Uterus (tissue), 4 donors: ENCODE data around the gene PCDHA10. TPM values are rescaled to one million over a fixed set of nuclear protein-coding genes. Genes with fewer than 3 reads are reported as not detected.
"Not testable (repeated sequence)": the region's sequence is repeated elsewhere in the genome, so short reads cannot be mapped to it uniquely, and the experiment has no call there.

Experiments
- DNase-seq, 2 donors: peaks; one replicate each; pipeline ENCODE4 v3.0.0-alpha.2; 2019 to 2020
- H3K27ac ChIP-seq, 2 donors: fragments of 200-600 bp; sonication (generic); 1 replicate in 1 of 2; 2 replicates in 1 of 2; pipeline ENCODE4 v1.5.1; 2016 to 2018
- H3K27me3 ChIP-seq, 2 donors: fragments of 200-600 bp; sonication (generic); one replicate each; pipeline ENCODE4 v1.5.1; 2018 to 2019; ENCODE audit warnings: control low read depth in 1 of 2
- H3K36me3 ChIP-seq, 2 donors: fragments of 200-600 bp; sonication (generic); one replicate each; pipeline ENCODE4 v1.5.1; 2019; ENCODE audit warnings: control low read depth in 1 of 2
- H3K4me1 ChIP-seq, 2 donors: fragments of 200-600 bp; sonication (generic); one replicate each; pipeline ENCODE4 v1.5.1; 2018 to 2019; ENCODE audit warnings: control low read depth in 1 of 2
- H3K4me3 ChIP-seq, 2 donors: fragments of 200-600 bp; sonication (generic); 1 replicate in 1 of 2; 2 replicates in 1 of 2; pipeline ENCODE4 v1.5.1; 2018 to 2019; ENCODE audit warnings: mild to moderate bottlenecking in 1 of 2
- H3K9me3 ChIP-seq, 2 donors: fragments of 200-600 bp; sonication (generic); one replicate each; pipeline ENCODE4 v1.5.1; 2019; ENCODE audit warnings: control low read depth in 1 of 2
- CTCF ChIP-seq, 4 experiments: fragments of 200-600 bp in 2 of 4; fragments of 450-650 bp in 2 of 4; sonication (generic) in 2 of 4; IDR thresholded peaks; one replicate each; pipeline ENCODE4 v1.5.1; 2016 to 2019; ENCODE audit warnings: antibody characterized with exemption in 4 of 4, mild to moderate bottlenecking in 2 of 4, moderate library complexity in 1 of 4
- POLR2A ChIP-seq, 2 donors: fragments of 450-650 bp; IDR thresholded peaks; one replicate each; pipeline ENCODE4 v1.6.1; 2016; ENCODE audit warnings: antibody characterized with exemption in 2 of 2, mild to moderate bottlenecking in 1 of 2, moderate library complexity in 1 of 2
- intact Hi-C: fragments of 100-400 bp; cut with DNase I; formaldehyde crosslinking; loops from one replicate; pipeline ENCODE4 v1.15.1; 2023; ENCODE audit warnings: low total_unique reads
- total RNA-seq, 4 donors: library from RNA; depleted of rRNA in 3 of 4; stranded (reverse); fragments of >200 nt in 3 of 4; gene quantifications; one replicate each; pipeline versions ENCODE4 v1.1.0 to v1.2.4, GENCODE V29; 2014 to 2023
- donor health status: DM: yes; HTN: yes; CAD: no.

PCDHA10 gene
- total RNA-seq, 4 donors from 2014 or later = under 0.01 to 3.1 (median 1.6) TPM

- TF ChIP-seq CTCF (IDR thresholded peaks at IDR 0.05) (no peak), POLR2A (IDR thresholded peaks at IDR 0.05) (no peak)
- Histone ChIP-seq H3K36me3 (no peaks in the 10 kb centered on the region), H3K4me1 (no peaks in the 10 kb centered on the region), H3K4me3 (no peak overlapping the region), H3K9me3 (no peaks in the 10 kb centered on the region), H3K27ac (no peak overlapping the region), H3K27me3 (no peaks in the 10 kb centered on the region)
- intact Hi-C loops = no loop called here
- DNase-seq = no peak
These were observed 13.8 kb downstream of the PCDHA10 start for GRCh38 chr5:140869555-140869886.

- no peaks in the 10 kb centered on the region for H3K9me3 ChIP-seq
- H3K36me3 ChIP-seq = no peaks in the 10 kb centered on the region
- intact Hi-C loops = no loop called here
- no peaks in the 10 kb centered on the region for H3K27me3 ChIP-seq
- DNase-seq = no peak
- no peak overlapping the region for H3K4me3 ChIP-seq
- no peak for TF ChIP-seq POLR2A (IDR thresholded peaks at IDR 0.05)
- no peak overlapping the region for H3K27ac ChIP-seq
- no peaks in the 10 kb centered on the region for H3K4me1 ChIP-seq
These were observed 14.8 kb downstream of the PCDHA10 start for GRCh38 chr5:140870221-140871201.

- H3K27me3 ChIP-seq = no peaks in the 10 kb centered on the region
- no peak for DNase-seq
- TF ChIP-seq POLR2A (IDR thresholded peaks at IDR 0.05) (no peak), CTCF (IDR thresholded peaks at IDR 0.05) (no peak)
- H3K4me1 ChIP-seq = no peaks in the 10 kb centered on the region
- H3K9me3 ChIP-seq = peaks cover 0 to 8% of the 10 kb centered on the region in 2 donors
- no peaks in the 10 kb centered on the region for H3K36me3 ChIP-seq
- H3K4me3 ChIP-seq = no peak within 1 kb of the TSS
- no peak within 1 kb of the TSS for H3K27ac ChIP-seq
- intact Hi-C loops = no loop called here
These were observed 19.7 kb downstream of the PCDHA10 start, which contains the start of gene PCDHA12 for GRCh38 chr5:140875085-140876065. Gene PCDHA12 (plus strand): TSS chr5:140875308. CDS start chr5:140875473, 165 bp downstream.

GRCh38 chr5:140876541-140877261 is 21.0 kb downstream of the PCDHA10 start:
- H3K27ac ChIP-seq, H3K4me3 ChIP-seq, H3K9me3 ChIP-seq, intact Hi-C loops, DNase-seq, H3K4me1 ChIP-seq, H3K36me3 ChIP-seq, H3K27me3 ChIP-seq: not testable (repeated sequence)

DNA sequence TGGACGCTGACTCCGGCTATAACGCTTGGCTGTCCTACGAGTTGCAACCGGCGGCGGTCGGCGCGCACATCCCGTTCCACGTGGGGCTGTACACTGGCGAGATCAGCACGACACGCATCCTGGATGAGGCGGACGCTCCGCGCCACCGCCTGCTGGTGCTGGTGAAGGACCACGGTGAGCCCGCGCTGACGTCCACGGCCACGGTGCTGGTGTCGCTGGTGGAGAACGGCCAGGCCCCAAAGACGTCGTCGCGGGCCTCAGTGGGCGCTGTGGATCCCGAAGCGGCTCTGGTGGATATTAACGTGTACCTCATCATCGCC is 21.5 kb downstream of the PCDHA10 start:
- no peak for DNase-seq
- Histone ChIP-seq H3K4me1 (no peaks in the 10 kb centered on the region), H3K27ac (no peak overlapping the region), H3K36me3 (no peaks in the 10 kb centered on the region), H3K9me3 (peaks cover 0 to 8% of the 10 kb centered on the region in 2 donors), H3K27me3 (no peaks in the 10 kb centered on the region), H3K4me3 (no peak overlapping the region)
- intact Hi-C loops = no loop called here
- TF ChIP-seq POLR2A (IDR thresholded peaks at IDR 0.05) (no peak), CTCF (IDR thresholded peaks at IDR 0.05) (no peak)
